Tibial artery (tissue), 4 donors: Measurements from ENCODE around the gene RNF34.

Experiments used
- DNase-seq, 2 donors: peaks; one replicate each; pipeline ENCODE4 v3.0.0-alpha.2; 2019
- H3K27ac ChIP-seq, 2 donors: fragments of 200-600 bp; sonication (generic) in 1 of 2; 1 replicate in 1 of 2; 2 replicates in 1 of 2; pipeline ENCODE4 v1.5.1; 2018 to 2019; ENCODE audit warnings: mild to moderate bottlenecking in 1 of 2
- H3K27me3 ChIP-seq, 2 donors: fragments of 200-600 bp; sonication (generic) in 1 of 2; one replicate each; pipeline versions ENCODE4 v1.5.1 to v1.6.0; 2016 to 2019
- H3K36me3 ChIP-seq, 3 donors: fragments of 200-600 bp; sonication (generic) in 2 of 3; one replicate each; pipeline ENCODE4 v1.5.1; 2016 to 2019; ENCODE audit warnings: mild to moderate bottlenecking in 2 of 3
- H3K4me1 ChIP-seq, 4 donors: fragments of 200-600 bp; sonication (generic) in 2 of 4; 1 replicate in 3 of 4; 2 replicates in 1 of 4; pipeline ENCODE4 v1.5.1; 2016 to 2019
- H3K4me3 ChIP-seq, 2 donors: fragments of 200-600 bp; sonication (generic) in 1 of 2; 1 replicate in 1 of 2; 2 replicates in 1 of 2; pipeline ENCODE4 v1.5.1; 2018 to 2019; ENCODE audit warnings: mild to moderate bottlenecking in 2 of 2
- H3K9me3 ChIP-seq, 3 donors: fragments of 200-600 bp; sonication (generic) in 1 of 3; one replicate each; pipeline ENCODE4 v1.5.1; 2016 to 2019
- CTCF ChIP-seq, 2 experiments: fragments of 200-600 bp in 1 of 2; fragments of 450-650 bp in 1 of 2; IDR thresholded peaks; one replicate each; pipeline ENCODE4 v1.5.1; 2017 to 2019; ENCODE audit warnings: antibody characterized with exemption in 2 of 2, mild to moderate bottlenecking in 1 of 2, moderate library complexity in 1 of 2
- intact Hi-C: fragments of 100-400 bp; cut with DNase I; formaldehyde crosslinking; loops from one replicate; pipeline ENCODE4 v1.15.0; 2023; ENCODE audit warnings: low total_unique reads

The RNF34 gene

GRCh38 chr12:121452985-121453360 lies 53.1 kb downstream of the RNF34 start:
- Histone ChIP-seq H3K9me3 (no peaks in the 10 kb centered on the region), H3K27me3 (no peaks in the 10 kb centered on the region), H3K27ac (no peak overlapping the region), H3K36me3 (peaks cover 0 to 7% (median 0%) of the 10 kb centered on the region in 3 donors), H3K4me1 (peaks cover 0 to 37% (median 6%) of the 10 kb centered on the region in 4 donors), H3K4me3 (no peak overlapping the region)
- no peak for DNase-seq
- no peak for TF ChIP-seq CTCF (IDR thresholded peaks at IDR 0.05)
- intact Hi-C loops = no loop called here

GRCh38 chr12:121453629-121454028 lies 53.7 kb downstream of the RNF34 start:
- H3K4me3 ChIP-seq = no peak overlapping the region
- H3K27ac ChIP-seq = no peak overlapping the region
- H3K36me3 ChIP-seq = peaks cover 0 to 7% (median 0%) of the 10 kb centered on the region in 3 donors
- no peaks in the 10 kb centered on the region for H3K27me3 ChIP-seq
- DNase-seq = no peak
- intact Hi-C loops = no loop called here
- no peaks in the 10 kb centered on the region for H3K9me3 ChIP-seq
- no peak for TF ChIP-seq CTCF (IDR thresholded peaks at IDR 0.05)
- peaks cover 0 to 30% (median 6%) of the 10 kb centered on the region in 4 donors for H3K4me1 ChIP-seq

- Histone ChIP-seq H3K4me1 (peaks cover 0 to 28% (median 6%) of the 10 kb centered on the region in 4 donors), H3K4me3 (no peak overlapping the region), H3K27ac (no peak overlapping the region), H3K36me3 (peaks cover 0 to 7% (median 0%) of the 10 kb centered on the region in 3 donors), H3K27me3 (no peaks in the 10 kb centered on the region), H3K9me3 (no peaks in the 10 kb centered on the region)
- intact Hi-C loops = no loop called here
- TF ChIP-seq CTCF (IDR thresholded peaks at IDR 0.05) = no peak
- no peak for DNase-seq
Observed at GRCh38 chr12:121454921-121455320, 55.0 kb downstream of the RNF34 start.

- no peak for DNase-seq
- Histone ChIP-seq H3K27me3 (no peaks in the 10 kb centered on the region), H3K4me1 (peaks cover 0 to 18% (median 6%) of the 10 kb centered on the region in 4 donors), H3K9me3 (no peaks in the 10 kb centered on the region), H3K27ac (no peak overlapping the region), H3K4me3 (no peak overlapping the region), H3K36me3 (peaks cover 0 to 7% (median 0%) of the 10 kb centered on the region in 3 donors)
- no peak for TF ChIP-seq CTCF (IDR thresholded peaks at IDR 0.05)
- intact Hi-C loops = no loop called here
Observed at GRCh38 chr12:121455766-121456420, 56.0 kb downstream of the RNF34 start.

GRCh38 chr12:121456551-121456950 lies 56.6 kb downstream of the RNF34 start:
- Histone ChIP-seq H3K36me3 (peaks cover 0 to 7% (median 0%) of the 10 kb centered on the region in 3 donors), H3K27me3 (no peaks in the 10 kb centered on the region), H3K27ac (no peak overlapping the region), H3K4me1 (peaks cover 0 to 14% (median 6%) of the 10 kb centered on the region in 4 donors), H3K9me3 (no peaks in the 10 kb centered on the region), H3K4me3 (no peak overlapping the region)
- no peak for DNase-seq
- intact Hi-C loops = no loop called here
- no peak for TF ChIP-seq CTCF (IDR thresholded peaks at IDR 0.05)
